Measurements from ENCODE around the gene FAM177A1. TPM values are rescaled to one million over a fixed set of nuclear protein-coding genes. Genes with fewer than 3 reads are reported as not detected.

Gene FAM177A1
- total and polyA plus RNA-seq, 12 donors: 12.6 to 85.9 (median 44.7) TPM

GRCh38 chr14:35001621-35002020 lies 44.5 kb upstream of the FAM177A1 start:
- peaks cover 0 to 22% of the 10 kb centered on the region in 2 donors for H3K36me3 ChIP-seq (replicated peaks in 1 of 2)
- TF ChIP-seq POLR2A (IDR thresholded peaks at IDR 0.05): no peak
- TF ChIP-seq, protein P1, sequence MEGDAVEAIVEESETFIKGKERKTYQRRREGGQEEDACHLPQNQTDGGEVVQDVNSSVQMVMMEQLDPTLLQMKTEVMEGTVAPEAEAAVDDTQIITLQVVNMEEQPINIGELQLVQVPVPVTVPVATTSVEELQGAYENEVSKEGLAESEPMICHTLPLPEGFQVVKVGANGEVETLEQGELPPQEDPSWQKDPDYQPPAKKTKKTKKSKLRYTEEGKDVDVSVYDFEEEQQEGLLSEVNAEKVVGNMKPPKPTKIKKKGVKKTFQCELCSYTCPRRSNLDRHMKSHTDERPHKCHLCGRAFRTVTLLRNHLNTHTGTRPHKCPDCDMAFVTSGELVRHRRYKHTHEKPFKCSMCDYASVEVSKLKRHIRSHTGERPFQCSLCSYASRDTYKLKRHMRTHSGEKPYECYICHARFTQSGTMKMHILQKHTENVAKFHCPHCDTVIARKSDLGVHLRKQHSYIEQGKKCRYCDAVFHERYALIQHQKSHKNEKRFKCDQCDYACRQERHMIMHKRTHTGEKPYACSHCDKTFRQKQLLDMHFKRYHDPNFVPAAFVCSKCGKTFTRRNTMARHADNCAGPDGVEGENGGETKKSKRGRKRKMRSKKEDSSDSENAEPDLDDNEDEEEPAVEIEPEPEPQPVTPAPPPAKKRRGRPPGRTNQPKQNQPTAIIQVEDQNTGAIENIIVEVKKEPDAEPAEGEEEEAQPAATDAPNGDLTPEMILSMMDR (IDR thresholded peaks at IDR 0.05): no peak
- H3K4me3 ChIP-seq: no peak overlapping the region
- no peak for DNase-seq
- H3K27ac ChIP-seq: no peak overlapping the region
- intact Hi-C loops (cut with DNase I): no loop called here
- H3K4me1 ChIP-seq (replicated peaks in 1 of 2): no peaks in the 10 kb centered on the region
- H3K9me3 ChIP-seq (replicated peaks in 1 of 3): no peaks in the 10 kb centered on the region
- no peaks in the 10 kb centered on the region for H3K27me3 ChIP-seq
- 84 to 94% (median 93%) methylated on average over 2 of the region's 2 CpGs for WGBS, 4 donors

DNA sequence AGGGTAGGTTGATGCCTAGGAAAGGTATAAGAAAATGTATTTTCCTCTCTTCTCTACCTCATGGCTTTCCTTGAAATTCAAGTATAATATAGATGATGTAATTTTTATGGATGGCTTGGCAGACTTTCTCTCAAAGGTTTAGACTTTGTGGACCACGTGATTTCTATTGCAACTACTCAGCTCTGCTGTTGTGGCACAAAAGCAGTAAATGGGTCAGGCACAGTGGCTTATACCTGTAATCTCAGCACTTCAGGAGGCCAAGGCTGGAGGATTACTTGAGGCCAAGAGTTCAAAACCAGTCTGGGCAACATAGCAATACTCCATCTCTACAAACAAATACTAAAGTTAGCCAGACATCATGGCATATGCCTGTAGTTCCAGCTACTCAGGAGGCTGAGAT lies 41.2 kb upstream of the FAM177A1 start:
- no peak overlapping the region for H3K4me3 ChIP-seq
- TF ChIP-seq, protein P1 (IDR thresholded peaks at IDR 0.05): no peak
- TF ChIP-seq POLR2A (IDR thresholded peaks at IDR 0.05): no peak
- no peak overlapping the region for H3K27ac ChIP-seq
- H3K9me3 ChIP-seq (replicated peaks in 1 of 3): no peaks in the 10 kb centered on the region
- intact Hi-C loops (cut with DNase I): no loop called here
- no peak for DNase-seq
- 91 to 96% (median 95%) methylated on average over 1 of the region's 1 CpG for WGBS, 4 donors
- H3K27me3 ChIP-seq: no peaks in the 10 kb centered on the region
- H3K36me3 ChIP-seq (replicated peaks in 1 of 2): peaks cover 0 to 26% of the 10 kb centered on the region in 2 donors
- H3K4me1 ChIP-seq (replicated peaks in 1 of 2): no peaks in the 10 kb centered on the region

DNA sequence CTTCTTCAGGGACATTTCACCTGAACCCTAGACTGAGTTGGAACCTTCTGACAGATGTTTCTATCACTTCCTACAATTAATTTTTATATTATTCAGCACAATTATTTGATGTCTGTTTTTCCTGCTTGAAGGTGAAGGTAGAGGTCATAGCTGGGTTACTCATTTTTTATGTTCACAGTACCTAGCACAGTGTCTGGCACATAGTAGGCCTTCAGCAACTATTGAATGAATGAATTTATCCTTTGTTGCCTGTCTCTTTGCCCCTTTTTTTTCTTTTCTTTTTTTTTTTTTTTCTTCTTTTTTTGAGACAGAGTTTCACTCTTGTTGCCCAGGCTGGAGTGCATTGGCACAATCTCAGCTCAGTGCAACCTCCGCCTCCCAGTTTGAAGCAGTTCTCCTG lies 29.5 kb upstream of the FAM177A1 start:
- H3K36me3 ChIP-seq (replicated peaks in 1 of 2): peaks cover 0 to 64% of the 10 kb centered on the region in 2 donors
- WGBS, 4 donors: 100% methylated on average over 1 of the region's 1 CpG

DNA sequence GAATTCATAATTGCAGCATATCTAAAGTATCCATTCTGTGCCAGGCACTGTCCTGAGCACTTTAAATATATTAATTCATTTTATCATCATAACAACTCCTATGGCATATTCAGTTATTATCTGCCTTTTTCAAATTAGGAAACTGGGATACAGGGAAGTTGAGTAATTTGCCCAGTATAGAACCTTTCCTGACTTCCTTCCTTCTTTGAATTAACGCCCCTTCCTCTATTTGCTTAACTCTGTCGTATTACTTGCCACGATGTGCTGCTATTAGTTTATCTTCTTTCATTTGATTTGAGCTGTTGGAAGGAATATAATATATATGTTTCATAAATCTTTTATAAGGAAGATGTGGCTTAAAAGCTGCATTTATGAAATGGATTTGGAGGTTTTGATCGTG lies 25.4 kb upstream of the FAM177A1 start:
- intact Hi-C loops (cut with DNase I): no loop called here
- Histone ChIP-seq H3K27me3 (no peaks in the 10 kb centered on the region), H3K36me3 (replicated peaks in 1 of 2) (peaks cover 0 to 47% of the 10 kb centered on the region in 2 donors), H3K27ac (no peak overlapping the region), H3K4me3 (no peak overlapping the region), H3K4me1 (replicated peaks in 1 of 2) (no peaks in the 10 kb centered on the region), H3K9me3 (replicated peaks in 1 of 3) (no peaks in the 10 kb centered on the region)
- 69 to 86% (median 84%) methylated on average over 4 of the region's 4 CpGs for WGBS, 4 donors
- TF ChIP-seq POLR2A (IDR thresholded peaks at IDR 0.05): no peak
- TF ChIP-seq, protein P1 (IDR thresholded peaks at IDR 0.05): no peak
- DNase-seq: no peak

More for the DNA sequence above, 29.5 kb upstream of the FAM177A1 start:
- H3K4me1 ChIP-seq (replicated peaks in 1 of 2): no peaks in the 10 kb centered on the region
- no peaks in the 10 kb centered on the region for H3K27me3 ChIP-seq
- DNase-seq: no peak
- TF ChIP-seq, protein P1 (IDR thresholded peaks at IDR 0.05): no peak
- no peak for TF ChIP-seq POLR2A (IDR thresholded peaks at IDR 0.05)
- no peaks in the 10 kb centered on the region for H3K9me3 ChIP-seq (replicated peaks in 1 of 3)
- intact Hi-C loops (cut with DNase I): no loop called here
- no peak overlapping the region for H3K4me3 ChIP-seq
- H3K27ac ChIP-seq: no peak overlapping the region
